Measurements from ENCODE around the gene SF3B4.

SF3B4 gene

GRCh38 chr1:149932474-149932873 lies 4.9 kb upstream of the SF3B4 start:
- no peak for DNase-seq

GRCh38 chr1:149931212-149931790 lies 3.7 kb upstream of the SF3B4 start:
- no peak for DNase-seq

DNA sequence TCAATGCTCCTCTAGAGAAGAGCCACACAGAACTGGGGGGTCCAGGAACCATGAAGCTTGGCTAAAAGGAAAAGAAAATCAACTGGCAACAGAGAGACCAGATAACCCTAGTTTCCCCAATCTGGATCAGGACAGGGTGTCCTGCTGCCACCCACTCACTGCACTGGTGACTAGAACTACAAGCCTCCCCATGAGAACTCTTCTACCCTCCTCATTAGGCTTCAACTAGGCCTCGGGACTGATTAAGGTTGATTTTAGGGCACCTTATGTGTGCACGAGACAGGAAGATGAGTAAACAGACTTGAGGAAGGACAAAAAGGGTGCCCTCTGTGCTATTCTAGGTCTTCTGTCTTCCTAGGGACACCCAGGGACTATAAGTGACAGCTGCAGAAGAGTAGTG lies 2.3 kb upstream of the SF3B4 start:
- DNase-seq = no peak

GRCh38 chr1:149928401-149928724 lies 760 bp upstream of the SF3B4 start:
- DNase-seq = no peak

DNA sequence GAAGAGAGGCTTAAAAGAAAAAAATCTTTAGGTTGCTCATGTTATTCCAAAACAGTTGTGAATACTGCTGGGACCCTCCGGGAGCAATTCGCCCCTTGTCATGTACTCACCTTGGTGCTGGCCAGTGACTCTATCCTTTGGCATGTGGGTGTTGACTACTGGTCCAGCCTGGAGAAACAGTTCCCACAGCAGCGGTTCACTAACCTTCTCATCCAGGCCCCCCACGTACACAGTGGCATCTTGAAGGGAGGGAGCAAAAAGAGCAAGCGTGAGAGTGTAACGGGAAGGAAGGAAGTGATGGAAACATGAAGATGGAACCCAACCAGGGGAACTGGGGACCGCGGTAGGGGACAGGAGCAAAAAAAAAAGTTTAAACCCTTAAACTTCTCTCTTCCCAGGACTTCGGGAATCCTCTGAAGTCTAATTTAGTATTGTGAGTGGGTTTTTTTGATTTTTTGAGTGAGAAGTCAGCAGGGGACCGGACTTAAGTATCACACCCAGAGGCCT lies 494 bp downstream of the SF3B4 start:
- DNase-seq = no peak

GRCh38 chr1:149926296-149926695 lies 1.3 kb downstream of the SF3B4 start:
- DNase-seq = no peak

GRCh38 chr1:149925751-149926150 lies 1.9 kb downstream of the SF3B4 start:
- no peak for DNase-seq

DNA sequence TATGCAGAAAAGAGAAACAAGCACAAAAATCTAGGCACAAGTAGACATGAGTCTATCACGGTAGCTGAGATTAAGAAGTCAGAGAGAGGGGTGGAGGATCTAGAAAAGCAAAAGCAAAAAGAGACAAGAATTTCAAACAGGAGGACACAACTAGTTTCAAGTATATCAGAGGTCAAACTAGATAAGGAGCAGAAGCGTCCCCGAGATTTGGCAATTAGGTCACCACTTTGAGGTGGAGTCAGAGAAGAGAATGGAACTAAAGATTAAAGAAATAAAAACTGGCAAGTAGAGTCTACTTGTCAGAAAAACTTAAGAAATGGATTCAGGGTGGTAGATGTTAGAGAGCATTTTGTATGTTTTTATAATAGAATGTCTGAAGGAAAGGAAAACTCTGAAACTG lies 2.3 kb downstream of the SF3B4 start:
- no peak for DNase-seq

GRCh38 chr1:149923626-149924025 lies 4.0 kb downstream of the SF3B4 start:
- DNase-seq = no peak

GRCh38 chr1:149917571-149918144 lies 9.9 kb downstream of the SF3B4 start, which contains the start of gene SV2A:
Gene SV2A (minus strand): TSS chr1:149917844. CDS start chr1:149913840, 4,004 bp downstream.
- DNase-seq = peak; percentile 55

- no peak for DNase-seq
Measured at GRCh38 chr1:149916898-149917252, 10.7 kb downstream of the SF3B4 start.

DNA sequence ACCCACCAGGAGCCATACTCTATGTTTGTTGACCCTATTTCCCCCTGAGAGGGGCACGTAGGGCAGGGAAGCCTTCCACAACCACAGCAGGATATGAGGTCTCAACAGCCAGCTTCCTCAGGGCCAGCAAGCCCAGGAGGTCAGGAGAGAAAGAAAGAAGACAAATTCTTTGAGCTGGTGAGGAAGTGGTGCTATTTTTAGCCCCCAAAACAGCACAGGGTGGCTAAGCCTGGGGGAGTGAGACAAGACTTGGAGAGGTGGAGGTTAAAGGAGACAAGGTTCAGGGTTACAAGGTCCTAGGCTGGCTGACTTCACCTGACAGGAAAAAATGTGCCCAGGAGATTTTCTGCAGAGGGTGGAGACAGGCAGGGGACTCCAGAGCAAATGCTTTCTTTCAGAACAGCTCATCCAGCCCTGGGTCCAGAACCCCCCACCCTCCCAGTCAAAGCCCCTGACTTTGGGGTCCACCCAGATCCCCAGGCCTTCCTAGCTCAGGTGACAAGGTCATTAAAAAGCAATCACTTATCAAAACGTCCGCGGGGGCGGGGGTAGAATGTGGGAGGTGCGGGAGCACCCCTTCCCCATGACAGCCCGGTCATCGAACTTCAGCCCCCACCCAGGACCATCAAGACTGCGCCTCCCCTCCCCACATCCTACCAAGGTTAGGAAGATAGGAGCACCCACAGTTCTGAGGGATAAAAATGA lies 11.3 kb downstream of the SF3B4 start:
- no peak for DNase-seq

- no peak for DNase-seq
Measured at GRCh38 chr1:149915429-149916192, 12.0 kb downstream of the SF3B4 start.

- DNase-seq = no peak
Measured at GRCh38 chr1:149914545-149914944, 13.1 kb downstream of the SF3B4 start.

DNA sequence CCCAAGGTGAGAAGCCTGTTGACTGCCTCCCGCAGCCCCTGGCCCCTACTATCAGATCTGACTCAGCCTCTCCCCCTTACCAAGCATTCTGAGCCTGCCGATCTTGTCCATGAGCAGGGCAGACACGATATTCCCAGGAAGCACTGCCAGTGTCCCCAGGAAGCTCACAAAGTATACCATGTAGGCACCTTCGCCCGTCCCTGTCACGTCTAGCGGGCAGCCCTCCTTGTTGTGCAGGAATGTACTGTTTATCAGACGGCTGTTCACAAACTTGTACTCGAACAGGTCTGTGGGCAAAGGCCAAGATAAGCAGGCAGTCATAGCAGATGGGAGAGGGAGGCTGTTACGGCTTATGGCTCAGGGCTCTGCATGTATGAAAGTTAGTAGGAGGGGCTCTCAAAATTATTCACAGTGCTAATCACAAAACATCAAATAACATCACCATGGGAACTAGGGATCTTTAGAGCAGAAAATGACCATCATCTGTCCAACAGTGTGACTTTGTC lies 21.0 kb downstream of the SF3B4 start:
- DNase-seq = no peak

DNA sequence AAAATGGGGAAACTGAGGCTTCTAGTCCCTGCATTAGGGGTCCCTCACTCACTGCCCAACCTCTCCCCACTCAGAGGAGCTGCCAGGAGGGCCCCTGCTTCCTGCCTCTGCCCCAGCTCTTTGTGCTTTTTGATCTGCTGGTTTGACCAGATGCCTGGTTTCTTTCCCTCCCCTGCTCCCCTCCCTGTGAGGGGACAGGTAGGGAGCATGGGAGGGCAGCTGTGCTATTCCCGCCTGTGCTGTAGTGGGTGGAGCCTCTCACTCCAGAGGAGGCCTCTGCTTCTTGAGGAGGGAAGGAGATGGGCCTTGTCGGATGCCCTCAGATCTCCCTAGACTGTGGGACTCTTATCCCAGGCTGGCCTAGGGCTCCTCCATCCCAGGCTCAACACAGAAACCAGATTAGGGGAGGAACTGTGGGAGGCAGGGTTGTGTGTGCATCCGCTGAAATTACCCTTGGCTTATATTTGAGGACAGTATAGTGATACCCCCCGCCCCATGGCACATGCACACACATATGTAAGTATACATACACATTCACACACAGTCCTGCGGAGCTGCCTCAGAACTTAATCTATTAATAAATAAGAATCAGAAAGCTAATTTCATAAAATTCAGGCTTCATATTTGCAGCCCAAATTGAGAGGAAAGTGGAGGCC lies 23.6 kb downstream of the SF3B4 start:
- no peak for DNase-seq

DNA sequence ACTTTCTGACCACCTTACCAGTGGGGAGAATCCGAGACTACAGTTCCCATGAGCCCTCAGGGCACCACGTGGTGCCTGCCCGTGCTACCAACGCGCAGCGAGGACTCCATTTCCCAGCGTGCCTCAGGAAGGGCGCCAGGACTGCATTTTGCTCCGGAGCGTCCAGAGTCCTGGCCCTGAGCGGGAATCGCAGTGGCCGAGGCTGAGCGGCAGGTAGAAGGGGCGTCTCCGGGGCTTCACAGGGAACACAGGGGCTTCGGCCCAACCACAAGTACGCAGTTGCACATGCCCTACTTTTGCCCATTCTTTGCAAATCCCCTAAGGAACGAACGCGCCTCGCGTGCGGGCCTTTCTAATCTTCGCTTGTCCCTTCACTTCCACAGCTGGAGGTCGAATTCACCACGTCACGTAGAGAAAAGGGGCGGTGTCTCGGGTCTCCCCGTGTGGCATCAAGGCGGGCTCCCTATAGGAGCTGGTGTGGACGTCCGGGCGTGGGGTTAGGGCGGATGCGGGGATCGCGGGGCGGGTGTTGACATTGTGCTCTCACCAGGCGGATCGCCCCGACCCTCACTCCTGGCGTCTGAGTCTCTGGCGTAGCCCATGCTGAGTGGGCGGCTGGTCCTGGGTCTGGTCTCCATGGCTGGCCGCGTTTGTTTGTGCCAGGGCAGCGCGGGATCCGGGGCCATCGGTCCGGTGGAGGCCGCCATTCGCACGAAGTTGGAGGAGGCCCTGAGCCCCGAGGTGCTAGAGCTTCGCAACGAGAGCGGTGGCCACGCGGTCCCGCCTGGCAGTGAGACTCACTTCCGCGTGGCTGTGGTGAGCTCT lies 27.9 kb downstream of the SF3B4 start, which contains the start of gene BOLA1:
BOLA1 (plus strand) TSS at position 109 of the 825 bp plus-strand sequence; CDS start at position 601, 492 bp downstream.
- peak; percentile 89 for DNase-seq

GRCh38 chr1:149896575-149896974 lies 31.0 kb downstream of the SF3B4 start:
- DNase-seq = no peak

GRCh38 chr1:149888999-149889289 lies 38.7 kb downstream of the SF3B4 start:
- no peak for DNase-seq

- DNase-seq = peak; percentile 90
Measured at GRCh38 chr1:149888247-149888998, 39.2 kb downstream of the SF3B4 start.

Measured in activated CD4-positive, alpha-beta T cell treated with anti-CD3 and anti-CD28 coated beads for 48 hours (primary cell).